GM18520 (cell line): Measurements from ENCODE around the gene CYB561D2.

Source experiments
- ATAC-seq: cut with Tn5 transposase; IDR thresholded peaks from one replicate; pipeline ENCODE4 v1.9.1; 2021; ENCODE audit not compliant: unreplicated experiment

The CYB561D2 gene

DNA sequence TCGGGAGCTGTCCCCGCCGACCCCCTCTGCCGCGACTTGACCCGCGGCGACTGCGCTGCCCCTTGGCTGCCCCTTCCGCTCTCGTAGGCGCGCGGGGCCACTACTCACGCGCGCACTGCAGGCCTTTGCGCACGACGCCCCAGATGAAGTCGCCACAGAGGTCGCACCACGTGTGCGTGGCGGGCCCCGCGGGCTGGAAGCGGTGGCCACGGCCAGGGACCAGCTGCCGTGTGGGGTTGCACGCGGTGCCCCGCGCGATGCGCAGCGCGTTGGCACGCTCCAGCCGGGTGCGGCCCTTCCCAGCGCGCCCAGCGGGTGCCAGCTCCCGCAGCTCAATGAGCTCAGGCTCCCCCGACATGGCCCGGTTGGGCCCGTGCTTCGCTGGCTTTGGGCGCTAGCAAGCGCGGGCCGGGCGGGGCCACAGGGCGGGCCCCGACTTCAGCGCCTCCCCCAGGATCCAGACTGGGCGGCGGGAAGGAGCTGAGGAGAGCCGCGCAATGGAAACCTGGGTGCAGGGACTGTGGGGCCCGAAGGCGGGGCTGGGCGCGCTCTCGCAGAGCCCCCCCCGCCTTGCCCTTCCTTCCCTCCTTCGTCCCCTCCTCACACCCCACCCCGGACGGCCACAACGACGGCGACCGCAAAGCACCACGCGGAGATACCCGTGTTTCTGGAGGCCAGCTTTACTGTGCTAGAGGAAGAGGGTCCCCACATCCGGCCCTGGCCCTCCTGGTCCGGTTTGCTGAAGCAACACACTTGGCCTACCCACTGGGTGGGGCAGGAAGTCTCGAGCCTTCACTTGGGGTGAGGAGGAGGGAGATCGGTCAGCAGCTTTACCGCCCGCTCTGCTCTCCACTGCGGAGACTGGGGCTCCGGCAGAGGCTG, 10.0 kb upstream of the CYB561D2 start, which contains the start of gene RASSF1:
Gene RASSF1, minus strand, starts transcription at position 389 of the 882 bp plus-strand sequence. Its CDS starts 31 bp downstream, at position 358.
- ATAC-seq, result no peak

DNA sequence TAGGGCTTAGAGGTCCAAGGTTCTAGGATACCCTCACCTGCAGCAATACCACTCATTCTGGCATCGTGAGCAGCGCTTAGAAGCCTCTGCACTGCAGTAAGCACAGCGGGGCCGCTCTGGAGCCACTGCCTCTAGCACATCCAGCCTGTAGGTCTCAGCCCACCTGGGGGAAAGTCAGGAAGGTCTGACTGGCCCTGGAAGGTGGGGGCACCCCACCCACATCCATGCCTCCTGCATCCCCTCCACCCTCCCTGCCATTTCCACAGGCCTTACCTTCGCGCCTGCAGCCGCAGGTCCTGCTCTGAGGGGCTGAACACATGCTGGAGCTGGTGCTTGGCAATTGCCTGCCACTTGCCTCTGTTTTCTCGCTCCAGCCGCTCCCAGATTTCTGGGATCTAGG, 9.1 kb upstream of the CYB561D2 start:
- ATAC-seq, result no peak

GRCh38 chr3:50341996-50342650, 8.5 kb upstream of the CYB561D2 start:
- ATAC-seq, result no peak

DNA sequence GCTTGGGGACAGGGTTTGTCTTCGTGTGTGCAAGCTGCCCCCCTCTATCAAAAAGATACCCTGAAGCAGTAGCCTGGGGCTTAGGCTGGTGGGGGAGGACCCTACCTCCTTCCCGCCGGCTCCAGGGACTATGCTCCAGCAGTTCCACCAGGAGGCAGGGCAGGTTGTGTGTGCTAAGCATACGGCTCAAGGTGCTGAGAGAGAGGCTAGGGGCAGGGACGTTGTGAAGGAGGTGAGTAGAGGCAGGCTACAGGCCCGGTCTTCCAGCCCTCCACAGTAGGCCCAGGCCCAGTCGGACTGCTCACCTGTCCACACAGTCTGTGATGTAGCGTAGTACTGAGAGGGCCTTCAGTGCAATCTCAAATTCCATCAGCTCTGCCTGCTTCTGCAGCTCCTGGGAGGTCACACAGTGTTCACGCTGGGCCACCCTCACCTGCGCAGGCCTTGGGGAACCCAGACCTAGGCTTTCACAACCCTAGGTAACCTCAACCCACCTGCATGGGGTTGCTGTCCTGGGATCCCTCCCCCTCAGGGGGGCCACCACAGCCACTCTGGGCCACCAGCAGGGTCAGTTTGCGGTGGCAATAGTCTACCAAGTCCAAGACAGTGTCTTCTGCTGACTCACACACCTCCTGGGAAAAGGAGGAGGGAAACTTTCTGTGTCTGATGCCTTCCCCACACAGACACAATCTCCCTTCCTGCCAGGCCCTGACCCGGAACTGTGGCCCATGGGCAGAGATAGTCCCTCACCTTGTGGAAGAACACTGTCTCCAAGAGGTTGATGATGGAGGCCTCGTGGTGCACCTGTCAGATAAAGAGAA, 7.6 kb upstream of the CYB561D2 start:
- ATAC-seq, result no peak

DNA sequence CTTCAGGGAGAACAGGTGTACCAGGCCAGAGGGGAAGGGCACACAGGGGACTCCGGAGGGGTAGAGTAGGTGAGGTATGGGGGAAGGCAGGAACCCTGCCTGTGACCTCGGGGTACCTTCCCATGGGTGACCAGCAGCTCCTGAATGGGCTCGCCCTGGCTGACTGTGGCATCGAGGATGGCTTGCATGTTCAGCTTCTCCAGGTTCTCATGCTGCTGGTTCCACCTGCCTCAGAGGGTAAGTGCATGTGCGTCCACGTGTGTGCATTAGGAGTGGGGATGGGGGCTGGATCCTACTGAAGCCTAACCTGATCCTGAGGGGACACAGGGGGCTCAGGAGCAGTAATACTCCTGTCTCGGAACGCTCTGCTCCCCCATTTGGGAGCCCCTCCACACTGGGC, 5.7 kb upstream of the CYB561D2 start:
- no peak for ATAC-seq

DNA sequence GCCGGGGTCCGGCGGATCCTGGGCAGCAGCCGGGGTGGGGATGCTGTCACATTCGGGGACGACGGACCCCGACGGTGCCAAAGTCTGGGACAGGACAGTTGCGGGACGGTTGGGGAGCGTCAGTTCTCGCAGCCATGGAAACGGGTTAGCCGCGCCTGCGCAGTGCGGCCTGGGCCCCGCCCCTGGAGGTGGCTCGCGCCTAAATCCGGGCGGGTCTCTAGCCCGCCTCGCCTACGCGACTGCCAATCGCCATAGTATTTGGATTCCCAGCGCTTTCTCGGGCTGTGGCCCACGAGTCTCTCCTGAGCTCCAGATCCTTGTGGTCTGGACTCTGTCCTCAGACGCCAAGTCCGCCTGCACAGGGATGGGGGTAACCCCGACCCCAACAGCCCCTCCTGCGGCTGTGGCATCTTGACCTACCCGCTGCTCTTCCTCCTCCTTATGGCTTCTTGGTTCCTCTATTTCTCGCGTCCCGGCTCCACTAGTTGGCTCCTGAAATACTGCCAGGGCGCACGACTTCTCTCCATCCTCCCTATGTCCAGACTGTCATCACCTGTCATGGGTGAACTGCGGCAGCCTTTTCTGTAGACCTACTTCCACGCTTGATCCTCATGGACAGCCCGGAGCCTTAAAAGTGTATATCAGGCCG, 5.0 kb upstream of the CYB561D2 start, which contains the start of gene ZMYND10:
Gene ZMYND10, minus strand, starts transcription at position 147 of the 649 bp plus-strand sequence. CDS start 153 bp downstream, outside the sequence.
- no peak for ATAC-seq

GRCh38 chr3:50347187-50347813, 3.4 kb upstream of the CYB561D2 start:
- ATAC-seq, result no peak

DNA sequence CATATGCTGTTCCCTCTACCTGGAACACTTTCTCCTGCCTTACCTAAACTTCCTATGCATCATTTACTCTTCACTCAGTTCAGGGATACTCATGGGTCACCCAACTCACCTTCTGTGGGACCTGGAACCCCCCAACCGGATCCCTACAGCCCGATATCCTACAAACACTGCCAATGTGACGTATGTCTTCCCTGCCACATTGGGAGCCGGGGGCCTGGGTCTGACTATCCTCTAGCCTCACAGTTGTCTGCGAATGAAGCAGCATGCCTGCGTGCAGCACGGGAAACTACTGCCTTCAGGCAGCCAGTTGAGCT, 492 bp upstream of the CYB561D2 start:
- ATAC-seq, result no peak

DNA sequence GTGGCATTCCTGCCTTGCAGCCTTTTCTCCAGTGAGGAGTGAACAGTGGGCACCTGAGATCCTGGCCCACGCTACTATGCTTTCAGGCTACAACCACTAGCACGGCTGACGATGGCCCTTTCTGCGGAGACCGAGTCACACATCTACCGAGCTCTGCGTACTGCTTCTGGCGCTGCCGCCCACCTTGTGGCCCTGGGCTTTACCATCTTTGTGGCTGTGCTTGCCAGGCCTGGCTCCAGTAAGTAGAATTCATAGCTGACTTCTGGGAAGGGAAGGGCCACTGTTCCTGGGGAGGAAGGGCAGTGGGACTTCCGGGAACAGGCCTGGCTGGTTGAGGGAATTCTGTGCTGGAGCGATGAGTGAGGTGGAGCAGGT, 648 bp downstream of the CYB561D2 start:
- no peak for ATAC-seq

- no peak for ATAC-seq
These were observed 2.1 kb downstream of the CYB561D2 start for GRCh38 chr3:50352781-50353180.

DNA sequence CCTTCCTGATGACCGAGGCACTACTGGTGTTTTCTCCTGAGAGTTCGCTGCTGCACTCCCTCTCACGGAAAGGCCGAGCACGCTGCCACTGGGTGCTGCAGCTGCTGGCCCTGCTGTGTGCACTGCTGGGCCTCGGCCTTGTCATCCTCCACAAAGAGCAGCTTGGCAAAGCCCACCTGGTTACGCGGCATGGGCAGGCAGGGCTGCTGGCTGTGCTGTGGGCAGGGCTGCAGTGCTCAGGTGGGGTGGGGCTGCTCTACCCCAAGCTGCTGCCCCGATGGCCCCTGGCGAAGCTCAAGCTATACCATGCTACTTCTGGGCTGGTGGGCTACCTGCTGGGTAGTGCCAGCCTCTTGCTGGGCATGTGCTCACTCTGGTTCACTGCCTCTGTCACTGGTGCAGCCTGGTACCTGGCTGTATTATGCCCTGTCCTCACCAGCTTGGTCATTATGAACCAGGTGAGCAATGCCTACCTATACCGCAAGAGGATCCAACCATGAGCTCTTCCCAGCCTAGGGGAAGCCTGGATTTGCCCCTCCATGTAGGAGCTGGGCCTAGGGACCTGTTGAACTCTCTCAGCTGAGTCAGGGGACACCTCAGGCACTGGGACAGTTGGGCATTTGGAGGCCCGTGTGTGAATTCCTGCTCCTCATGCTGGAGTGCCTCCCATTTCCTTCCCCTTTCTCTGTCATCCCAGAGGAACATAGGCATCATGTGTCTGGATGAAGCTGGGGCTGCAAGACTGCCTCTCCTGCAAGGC, 2.8 kb downstream of the CYB561D2 start:
- ATAC-seq, result no peak

DNA sequence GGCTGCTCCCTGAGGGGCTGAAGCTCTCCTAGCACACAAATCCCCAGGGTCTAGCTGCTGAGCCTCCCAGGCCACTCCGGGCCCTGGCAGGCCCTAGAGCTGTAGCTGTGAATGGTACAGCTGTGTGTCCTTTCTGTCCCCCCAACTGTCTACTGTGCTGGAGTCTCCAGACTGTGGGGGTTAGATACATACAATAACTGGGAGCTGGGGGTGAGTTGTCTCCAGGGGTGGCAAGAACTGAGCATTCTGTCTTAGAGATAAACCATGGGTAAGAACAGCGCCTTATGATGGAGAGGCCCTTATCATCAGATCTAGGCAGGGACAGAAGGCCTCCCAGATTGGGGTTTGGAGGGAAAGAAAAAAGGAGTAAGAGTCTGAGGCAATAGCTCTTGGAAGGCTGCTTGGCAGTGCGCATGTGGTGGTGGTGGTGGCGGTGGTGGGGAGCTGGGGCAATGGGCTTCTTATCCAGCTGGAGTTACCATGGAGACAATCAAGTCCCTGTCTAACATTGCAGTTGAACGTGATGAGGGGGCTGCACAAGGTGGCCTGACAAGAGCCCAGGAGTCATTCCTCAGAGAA, 3.6 kb downstream of the CYB561D2 start:
- no peak for ATAC-seq

- no peak for ATAC-seq
These were observed 4.2 kb downstream of the CYB561D2 start for GRCh38 chr3:50354850-50355249.

DNA sequence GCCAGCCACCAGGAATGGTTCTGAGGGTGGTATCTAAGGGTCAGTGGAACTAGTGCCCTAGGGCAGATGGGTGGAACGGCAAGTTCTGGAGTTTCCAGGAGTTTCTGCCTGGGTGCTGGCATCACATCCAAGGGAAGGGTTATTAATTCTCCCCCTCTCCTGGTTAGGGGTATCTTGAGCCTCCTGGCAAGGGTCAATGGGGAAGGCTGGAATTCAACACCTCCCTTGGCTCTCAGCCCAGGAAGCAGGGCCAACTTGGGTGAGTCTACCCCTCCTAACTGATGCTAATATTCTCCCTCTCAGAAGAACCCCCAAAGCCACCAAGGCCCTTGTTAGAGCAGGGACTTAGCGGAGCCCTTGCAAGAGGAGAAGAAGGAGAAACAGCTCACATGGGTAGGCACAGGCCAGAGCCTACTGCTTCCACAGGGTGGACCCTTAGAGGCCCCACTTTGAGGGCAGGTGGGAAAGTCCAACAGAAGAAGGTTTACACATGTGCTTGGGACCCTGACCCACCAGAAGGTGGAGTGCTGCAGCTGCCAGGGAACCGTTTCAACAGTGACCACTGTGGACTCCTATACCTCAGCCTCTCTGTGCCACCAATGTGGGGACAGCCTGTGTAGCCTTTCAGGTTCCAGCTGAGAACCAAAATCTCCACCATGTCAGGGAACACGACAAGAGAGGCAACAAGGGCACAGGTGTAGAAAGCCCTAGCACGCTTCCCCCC, 5.3 kb downstream of the CYB561D2 start:
- ATAC-seq, result no peak

GRCh38 chr3:50356553-50356952, 5.9 kb downstream of the CYB561D2 start:
- no peak for ATAC-seq

DNA sequence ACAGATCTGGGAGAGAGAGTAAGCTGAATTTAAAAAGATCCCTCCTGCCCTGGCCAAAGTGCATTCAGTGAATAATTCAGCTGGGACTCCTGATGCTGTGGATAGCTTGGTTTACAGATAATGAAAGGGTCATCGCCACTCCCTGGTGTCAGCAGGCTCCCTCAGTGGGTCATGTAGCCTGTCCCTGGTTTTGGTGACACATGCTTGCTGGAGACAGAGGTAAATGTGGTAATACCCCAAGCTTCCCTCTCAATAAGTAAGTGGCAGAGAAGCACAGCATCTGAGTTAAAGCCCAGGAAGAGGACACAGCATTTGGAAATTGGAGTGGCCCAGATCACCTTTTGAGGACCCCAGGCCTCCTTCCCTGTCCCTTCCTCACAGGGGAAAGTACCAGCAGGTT, 6.8 kb downstream of the CYB561D2 start:
- no peak for ATAC-seq

DNA sequence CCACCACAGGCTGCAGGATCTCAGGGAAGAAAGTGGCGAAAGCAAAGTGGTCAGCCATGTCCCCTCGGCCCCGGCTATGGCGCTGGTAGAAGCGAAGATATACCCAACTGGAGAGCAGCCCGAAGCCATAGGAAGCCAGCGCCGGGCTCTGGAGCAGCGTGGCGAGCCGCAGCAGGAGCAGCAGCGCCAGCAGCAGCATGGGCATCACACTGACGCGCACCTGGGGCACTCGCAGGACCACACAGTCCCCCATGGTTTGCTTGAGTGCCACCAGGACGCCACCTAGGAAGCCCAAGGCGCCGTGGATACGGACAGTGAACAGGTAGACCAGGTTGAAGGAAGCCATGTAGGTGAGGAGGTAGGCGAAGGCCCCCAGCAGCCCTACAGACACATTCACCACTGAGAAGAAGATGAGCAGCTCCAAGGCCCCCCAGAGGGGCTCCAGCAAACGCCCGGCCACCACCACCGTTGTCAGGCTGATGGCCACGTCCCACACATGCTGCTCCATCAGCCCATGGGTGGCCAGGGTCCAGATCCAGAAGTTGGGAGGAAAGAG, 7.8 kb downstream of the CYB561D2 start:
- no peak for ATAC-seq

- peak; percentile 99 for ATAC-seq
These were observed 8.5 kb downstream of the CYB561D2 start, which contains the start of gene TMEM115 for GRCh38 chr3:50358911-50359759. TSS of gene TMEM115 (minus strand) at chr3:50359521. CDS start at chr3:50359063, 458 bp downstream.
